Measurements from ENCODE around the gene KAZN.

GRCh38 chr1:14899686-14900085 is 301.2 kb downstream of the KAZN start:
- TF ChIP-seq CTCF (conservative IDR thresholded peaks at IDR 0.05 in 1 of 2, IDR thresholded peaks at IDR 0.05 in 1 of 2; ENCODE audit: low read depth in 1 of 2, low read length in 2 of 2) (no peak), EZH2 (IDR thresholded peaks at IDR 0.05; ENCODE audit: low read length, missing control alignments) (no peak)

All from fibroblast of lung (primary cell).